Measurements from ENCODE around the gene NME7. TPM values are rescaled to one million over a fixed set of nuclear protein-coding genes. Genes with fewer than 3 reads are reported as not detected.
A peak's percentile ranks its signal among the peaks of the same experiment; 100 is the strongest.

NME7 gene
- total RNA-seq (2014; rRNA removed; shearing (Covaris generic)) = 12.9 and 39.1 TPM in 2 replicates
- 48.5 and 65.2 TPM in 2 replicates for polyA plus RNA-seq (2016; fragmentation: Nextera tagmentation; extraction: Ambion mirVana)
- long read RNA-seq, full-length matches to known transcripts = 25 of 39 reads
- long read RNA-seq, partial matches to known transcripts = 4 of 39 reads
- long read RNA-seq, other reads (novel, unspliced or antisense) = 10 of 39 reads

GRCh38 chr1:169367686-169368405 lies at the start of gene NME7, which contains the start of gene BLZF1:
Gene NME7 (minus strand): TSS chr1:169367797. CDS start chr1:169367710, 87 bp downstream.
Gene BLZF1 (plus strand): TSS chr1:169368195. CDS start chr1:169369523, 1,328 bp downstream.
- no peaks in the 10 kb centered on the region for H3K9me2 ChIP-seq (ENCODE audit: insufficient read depth)
- DNase-seq (ENCODE audit: low spot score) (peak; percentile 97), ATAC-seq (peak; percentile 98)
- no peaks in the 10 kb centered on the region for H3K27me3 ChIP-seq (ENCODE audit: insufficient read depth)
- TF ChIP-seq EZH2phosphoT487 (IDR thresholded peaks at IDR 0.05; ENCODE audit: unreplicated experiment) = no peak
- TF ChIP-seq ZNF462 (CRISPR knock-in tag; IDR thresholded peaks at IDR 0.05) = no peak
- peak; percentile 44 for TF ChIP-seq CREB1 (CRISPR knock-in tag; IDR thresholded peaks at IDR 0.05; ENCODE audit: low read depth)
- TF ChIP-seq ZNF114 (CRISPR knock-in tag; IDR thresholded peaks at IDR 0.05) = no peak
- peak; percentile 67 for TF ChIP-seq ETS1 (IDR thresholded peaks at IDR 0.05)
- TF ChIP-seq REST (IDR thresholded peaks at IDR 0.05; ENCODE audit: unreplicated experiment) = no peak
- peak; percentile 44; the same call in 1 of the 2 replicates for TF ChIP-seq POLR2AphosphoS5 (IDR thresholded peaks at IDR 0.05; ENCODE audit: low read depth)
- H2AFZ ChIP-seq = peak within 1 kb of the TSS; percentile 63
- peak within 1 kb of the TSS; percentile 95 for H3K4me2 ChIP-seq
- Mint-ChIP-seq H3K27ac (no peak within 1 kb of the TSS), H3K4me3 (no peak within 1 kb of the TSS), H3K9me3 (no peaks in the 10 kb centered on the region; the same call in 2 of the 3 replicates), H3K36me3 (ENCODE audit: low read depth) (peaks cover 6% of the 10 kb centered on the region; the same call in 2 of the 3 replicates), H3K27me3 (ENCODE audit: insufficient read depth, low read depth, poor library complexity) (no peaks in the 10 kb centered on the region), H3K4me1 (no peaks in the 10 kb centered on the region)
- H3K27ac ChIP-seq (ENCODE audit: low read depth) = no peak within 1 kb of the TSS
- peaks cover 4% of the 10 kb centered on the region; the same call in 1 of the 2 replicates for H3K36me3 ChIP-seq (ENCODE audit: insufficient read depth)
- H3K4me3 ChIP-seq = peak within 1 kb of the TSS; percentile 60
- H3F3A ChIP-seq (replicated peaks; ENCODE audit: low read depth) = no peaks in the 10 kb centered on the region
- H3K4me1 ChIP-seq (ENCODE audit: insufficient read depth) = peaks cover 18% of the 10 kb centered on the region
- peaks cover 42% of the 10 kb centered on the region for H3K79me2 ChIP-seq (replicated peaks; ENCODE audit: insufficient read depth)
- no peaks in the 10 kb centered on the region for H4K20me1 ChIP-seq (replicated peaks; ENCODE audit: insufficient read depth)
